GM10266 (cell line): ENCODE data around the gene MICU1.

Experiments used
- DNase-seq: peaks from one replicate; pipeline ENCODE4 v3.0.0; 2012; ENCODE audit errors: extremely low spot score
- TF ChIP-seq, protein P1 (sequence below): IDR thresholded peaks from 2 replicates; pipeline ENCODE4 v1.5.1; 2012; ENCODE audit warnings: mild to moderate bottlenecking, low read depth; ENCODE audit not compliant: control insufficient read depth, insufficient read depth; ENCODE audit errors: missing control alignments

Gene MICU1

GRCh38 chr10:72625276-72625607 lies 637 bp downstream of the MICU1 start:
- TF ChIP-seq, protein P1, sequence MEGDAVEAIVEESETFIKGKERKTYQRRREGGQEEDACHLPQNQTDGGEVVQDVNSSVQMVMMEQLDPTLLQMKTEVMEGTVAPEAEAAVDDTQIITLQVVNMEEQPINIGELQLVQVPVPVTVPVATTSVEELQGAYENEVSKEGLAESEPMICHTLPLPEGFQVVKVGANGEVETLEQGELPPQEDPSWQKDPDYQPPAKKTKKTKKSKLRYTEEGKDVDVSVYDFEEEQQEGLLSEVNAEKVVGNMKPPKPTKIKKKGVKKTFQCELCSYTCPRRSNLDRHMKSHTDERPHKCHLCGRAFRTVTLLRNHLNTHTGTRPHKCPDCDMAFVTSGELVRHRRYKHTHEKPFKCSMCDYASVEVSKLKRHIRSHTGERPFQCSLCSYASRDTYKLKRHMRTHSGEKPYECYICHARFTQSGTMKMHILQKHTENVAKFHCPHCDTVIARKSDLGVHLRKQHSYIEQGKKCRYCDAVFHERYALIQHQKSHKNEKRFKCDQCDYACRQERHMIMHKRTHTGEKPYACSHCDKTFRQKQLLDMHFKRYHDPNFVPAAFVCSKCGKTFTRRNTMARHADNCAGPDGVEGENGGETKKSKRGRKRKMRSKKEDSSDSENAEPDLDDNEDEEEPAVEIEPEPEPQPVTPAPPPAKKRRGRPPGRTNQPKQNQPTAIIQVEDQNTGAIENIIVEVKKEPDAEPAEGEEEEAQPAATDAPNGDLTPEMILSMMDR = no peak
- no peak for DNase-seq

DNA sequence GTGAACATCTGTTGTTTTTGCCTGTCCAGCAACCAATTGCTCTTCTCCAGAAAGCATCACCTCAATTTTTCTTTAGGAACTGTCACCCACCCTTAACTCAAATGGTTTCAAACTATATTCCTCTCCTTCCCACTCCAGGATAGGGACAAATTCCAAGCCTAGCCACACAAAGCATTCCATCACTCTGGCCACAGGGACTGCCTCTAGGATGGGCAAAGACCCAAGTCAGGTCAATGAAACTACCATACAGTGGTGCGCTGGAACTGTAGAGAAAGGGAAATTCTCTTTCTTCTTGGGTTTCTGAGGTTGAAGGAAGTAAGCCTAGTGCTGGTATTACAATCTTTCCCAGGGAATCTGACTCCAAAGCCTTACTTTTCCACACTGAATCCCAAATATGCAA lies 3.6 kb downstream of the MICU1 start:
- TF ChIP-seq, protein P1 = no peak
- DNase-seq = no peak

GRCh38 chr10:72616716-72617115 lies 9.2 kb downstream of the MICU1 start:
- TF ChIP-seq, protein P1 = no peak
- no peak for DNase-seq

DNA sequence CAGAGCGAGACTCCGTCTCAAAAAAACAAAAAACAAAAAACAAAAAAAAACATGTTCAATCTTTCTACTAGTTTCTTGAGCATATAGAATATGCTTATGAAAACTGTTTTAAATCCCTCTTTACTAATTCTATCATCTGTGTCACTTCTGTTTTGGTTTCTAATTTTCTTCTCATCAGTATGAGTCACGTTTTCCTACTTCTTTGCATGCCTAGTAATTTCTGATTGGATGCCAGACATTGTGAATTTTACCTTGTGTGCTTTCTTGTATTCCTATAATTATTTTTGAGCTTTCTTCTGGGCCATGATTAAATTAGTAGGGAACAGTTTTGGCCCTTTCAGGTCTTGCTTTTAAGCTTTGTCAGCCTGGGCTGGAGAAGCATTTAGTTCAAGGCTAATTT lies 9.9 kb downstream of the MICU1 start:
- TF ChIP-seq, protein P1 = no peak
- no peak for DNase-seq

DNA sequence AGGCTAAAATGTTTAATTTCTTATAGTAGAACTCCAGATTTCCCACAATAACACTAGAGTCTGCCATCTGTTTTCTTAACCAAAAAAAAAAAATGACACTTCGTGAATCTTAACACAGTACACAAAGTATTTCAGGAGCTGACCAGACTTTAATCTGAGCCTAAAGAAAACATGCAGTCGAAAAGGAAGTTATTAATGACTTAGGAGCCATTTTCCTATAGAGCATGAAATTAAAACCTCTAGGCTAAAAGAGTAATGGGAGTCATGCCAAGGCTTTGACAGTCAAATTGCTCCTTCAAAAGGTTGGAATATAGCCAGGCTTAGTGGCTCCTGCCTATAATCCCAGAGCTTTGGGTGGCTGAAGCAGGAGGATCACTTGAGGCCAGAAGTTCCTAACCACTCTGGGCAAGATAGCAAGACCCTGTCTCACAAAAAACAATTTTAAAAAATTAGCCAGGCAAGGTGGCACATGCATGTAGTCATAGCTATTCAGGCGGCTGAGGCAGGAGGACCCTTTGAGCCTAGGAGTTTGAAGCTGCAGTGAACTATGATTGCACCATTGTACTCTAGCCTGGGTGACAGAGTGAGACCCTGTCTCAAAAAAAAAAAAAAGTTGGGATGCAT lies 13.6 kb downstream of the MICU1 start:
- TF ChIP-seq, protein P1 = no peak
- no peak for DNase-seq

DNA sequence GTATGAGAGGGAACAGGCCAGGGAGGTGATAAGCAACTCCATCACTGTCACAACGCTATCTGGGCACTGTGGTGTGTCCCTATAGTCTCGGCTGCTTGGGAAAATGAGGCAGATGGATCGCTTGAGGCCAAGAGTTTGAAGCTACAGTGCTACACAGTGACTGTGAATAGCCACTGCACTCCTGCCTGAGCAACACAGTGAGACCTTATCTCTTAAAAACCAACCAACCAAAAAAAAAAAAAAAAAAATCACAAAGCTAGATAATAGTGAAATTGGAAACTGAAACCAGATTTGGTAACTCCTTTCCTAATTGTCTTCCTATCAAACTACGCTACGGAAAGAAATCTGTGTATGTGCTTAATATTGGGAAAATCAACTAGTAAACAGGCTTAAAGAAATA lies 14.1 kb downstream of the MICU1 start:
- no peak for DNase-seq
- TF ChIP-seq, protein P1 = no peak

DNA sequence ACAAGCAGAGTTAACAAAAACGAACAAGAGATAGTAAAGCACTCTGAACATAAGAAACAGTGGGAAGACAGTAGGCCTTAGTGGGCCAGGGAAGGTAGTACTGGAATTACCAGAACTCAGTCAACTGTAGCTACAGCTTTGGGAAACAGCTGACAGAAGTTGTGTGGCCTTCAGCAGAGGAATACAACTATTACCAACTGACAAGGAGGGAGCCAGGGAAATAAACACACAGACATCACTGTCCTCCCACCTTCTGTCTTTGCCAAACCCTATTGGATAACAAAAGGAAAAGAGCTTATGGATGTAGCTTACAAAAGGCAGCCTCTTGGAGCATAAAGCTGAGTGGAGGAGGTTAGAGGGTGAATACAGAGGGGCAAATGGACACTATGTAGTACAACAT lies 15.4 kb downstream of the MICU1 start:
- TF ChIP-seq, protein P1 = no peak
- no peak for DNase-seq
